ENCODE data around the gene RNASE8.
"Not testable (repeated sequence)": the region's sequence is repeated elsewhere in the genome, so short reads cannot be mapped to it uniquely, and the experiment has no call there.

Gene RNASE8

GRCh38 chr14:21030531-21030930, 27.1 kb upstream of the RNASE8 start:
- no peak for DNase-seq (ENCODE audit: low spot score)

- DNase-seq (ENCODE audit: low spot score): no peak
Measured at GRCh38 chr14:21032326-21033132, 25.1 kb upstream of the RNASE8 start.

DNA sequence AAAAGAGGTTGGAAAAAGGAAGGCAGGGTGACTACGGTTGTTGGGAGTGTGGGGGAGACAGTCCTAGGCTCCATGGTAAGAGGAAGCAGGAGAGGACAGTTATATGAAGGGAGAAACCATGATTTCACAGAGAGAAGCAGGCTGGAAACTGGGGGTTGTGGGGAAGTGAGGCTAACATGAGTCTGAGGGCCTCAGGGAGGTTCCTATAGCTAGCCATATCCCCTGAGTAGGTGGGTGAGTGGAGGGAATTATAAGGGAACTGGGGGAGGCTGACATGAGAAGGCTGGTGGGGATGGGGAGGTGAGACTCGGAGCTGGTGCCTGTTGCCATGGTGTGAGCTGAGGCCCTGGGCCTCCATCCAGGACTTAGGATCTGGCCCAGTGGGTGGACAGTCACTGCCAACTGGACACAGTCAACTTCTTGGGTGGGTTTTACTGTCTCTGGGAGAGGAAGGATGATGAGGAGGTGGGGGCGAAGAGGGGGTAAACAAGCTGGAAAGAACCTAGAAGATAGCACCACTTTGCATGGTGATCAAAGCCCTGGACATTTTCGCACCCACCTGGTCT, 24.4 kb upstream of the RNASE8 start:
- no peak for DNase-seq (ENCODE audit: low spot score)

GRCh38 chr14:21034707-21035106, 22.9 kb upstream of the RNASE8 start, which contains the start of gene RNASE13:
RNASE13 (minus strand) TSS chr14:21034807; CDS start chr14:21034288, 519 bp downstream.
- no peak for DNase-seq (ENCODE audit: low spot score)

- no peak for DNase-seq (ENCODE audit: low spot score)
Measured at GRCh38 chr14:21036751-21037150, 20.9 kb upstream of the RNASE8 start.

DNA sequence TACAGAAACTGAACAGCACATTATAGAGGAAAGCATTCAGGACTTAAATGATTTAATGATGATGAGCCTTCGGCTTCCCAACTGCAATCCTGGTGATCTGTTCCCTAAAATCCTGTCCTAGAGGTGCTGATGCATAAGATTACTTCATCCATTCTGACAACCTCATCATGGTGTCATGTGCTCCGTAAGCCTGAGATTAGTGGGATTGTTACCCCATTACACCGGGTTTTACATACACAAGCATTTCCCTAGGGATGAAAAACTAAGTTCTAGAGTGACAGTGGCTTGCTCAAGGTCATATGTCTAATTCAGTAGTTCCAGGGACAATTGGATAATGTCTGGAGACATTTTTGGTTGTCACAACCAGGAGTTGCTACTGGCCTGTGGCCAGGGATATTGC, 20.5 kb upstream of the RNASE8 start:
- no peak for DNase-seq (ENCODE audit: low spot score)

DNA sequence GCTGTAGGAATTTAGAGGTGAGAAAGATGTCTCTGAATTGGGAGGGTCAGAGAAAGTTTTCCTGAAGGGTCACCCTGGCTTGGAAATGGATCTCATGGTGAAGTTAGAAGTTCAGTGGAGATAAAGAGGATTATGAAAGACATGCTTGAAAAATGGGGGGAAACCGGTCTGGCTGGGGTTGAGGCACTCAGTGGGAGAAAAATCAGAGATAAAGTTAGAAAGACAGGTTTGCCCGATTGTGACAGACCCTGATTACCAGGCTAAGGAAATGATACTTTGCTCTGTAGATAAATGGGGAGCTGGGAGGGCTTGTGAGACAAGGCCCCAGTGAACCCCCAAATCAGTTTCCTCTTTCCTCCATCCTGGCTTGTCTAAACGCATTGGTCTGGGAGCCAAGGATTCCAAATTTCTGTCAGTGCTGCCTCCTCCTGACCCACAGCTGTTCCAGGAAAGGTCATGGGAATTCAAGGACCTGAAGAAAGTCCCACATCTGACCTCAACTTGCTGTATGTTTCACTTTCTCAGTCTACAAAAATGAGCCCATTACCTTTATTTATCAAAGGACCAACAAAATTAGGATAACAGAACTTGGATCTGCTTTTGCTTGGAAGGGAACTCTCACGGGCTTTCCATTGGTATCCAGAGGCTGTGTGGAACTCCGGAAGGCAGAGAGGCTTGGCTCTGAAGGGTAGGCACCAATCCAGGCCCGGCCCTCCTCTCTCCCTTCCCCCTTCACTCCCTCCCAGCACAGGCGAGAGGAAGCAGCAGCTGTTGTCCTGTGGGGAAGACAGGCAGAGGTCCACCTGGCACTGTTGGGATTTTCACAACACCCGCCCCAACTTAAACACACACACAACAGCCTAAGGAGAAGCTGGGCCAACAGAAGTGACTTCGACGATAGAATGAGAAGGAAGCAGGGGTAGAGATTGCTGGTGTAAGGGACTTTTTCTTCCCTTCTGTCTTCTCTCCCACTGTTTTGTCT, 18.9 kb upstream of the RNASE8 start:
- DNase-seq (ENCODE audit: low spot score): no peak

DNA sequence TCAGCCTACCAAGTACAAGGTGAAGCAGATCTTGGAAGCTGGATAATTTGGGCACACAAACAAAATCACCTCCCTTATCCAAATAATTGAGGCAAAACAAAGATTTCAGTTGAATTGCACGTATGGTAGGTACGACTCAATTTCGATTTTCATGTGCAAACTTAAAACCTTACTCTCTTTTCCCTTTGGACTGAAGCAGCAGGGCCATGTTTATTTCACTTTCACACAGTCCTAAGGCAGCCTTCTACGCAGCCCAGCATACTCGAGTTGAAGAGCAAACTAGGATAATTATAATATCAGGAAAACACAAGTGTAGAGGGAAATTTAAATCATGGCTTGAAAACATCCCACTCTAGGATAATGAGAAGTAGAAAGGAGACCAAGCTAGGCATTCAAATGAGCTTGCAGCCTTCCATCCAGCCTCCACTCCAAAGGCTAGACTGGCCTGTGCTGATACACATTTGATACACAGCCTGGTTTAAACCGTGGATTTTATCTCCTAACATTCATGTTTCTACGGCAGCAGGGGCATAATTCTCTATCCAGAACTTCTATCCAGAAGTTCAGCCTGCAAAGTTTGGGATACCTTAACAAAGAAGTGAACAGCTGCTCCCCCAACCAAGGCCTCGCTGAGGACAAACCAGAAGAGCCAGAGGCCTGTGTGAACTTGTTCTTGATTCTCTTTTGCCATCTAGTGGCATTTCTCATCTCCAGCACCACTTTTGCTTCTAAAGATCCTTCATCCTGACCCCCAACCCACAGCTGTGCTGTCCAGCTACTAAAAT, 17.8 kb upstream of the RNASE8 start:
- peak; percentile 61 for DNase-seq (ENCODE audit: low spot score)

GRCh38 chr14:21040370-21040925, 17.2 kb upstream of the RNASE8 start:
- DNase-seq (ENCODE audit: low spot score): no peak

DNA sequence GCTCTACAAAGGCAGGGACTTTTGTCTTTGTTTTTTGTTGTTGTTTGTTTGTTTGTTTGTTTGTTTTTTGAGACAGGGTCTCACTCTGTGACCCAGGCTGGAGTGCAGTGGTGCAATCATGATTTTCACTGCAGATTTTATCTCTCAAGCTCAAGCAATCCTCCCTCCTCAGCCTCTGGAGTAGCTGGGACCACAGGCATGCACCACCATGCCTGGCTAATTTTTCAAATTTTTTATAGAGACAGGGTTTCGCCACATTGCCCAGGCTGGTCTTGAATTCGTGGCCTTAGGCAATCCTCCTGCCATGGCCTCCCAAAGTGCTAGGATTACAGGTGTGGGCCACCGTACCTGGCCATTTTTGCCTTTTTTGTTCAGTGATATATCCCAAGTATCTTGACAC, 16.7 kb upstream of the RNASE8 start:
- DNase-seq (ENCODE audit: low spot score): not testable (repeated sequence)

DNA sequence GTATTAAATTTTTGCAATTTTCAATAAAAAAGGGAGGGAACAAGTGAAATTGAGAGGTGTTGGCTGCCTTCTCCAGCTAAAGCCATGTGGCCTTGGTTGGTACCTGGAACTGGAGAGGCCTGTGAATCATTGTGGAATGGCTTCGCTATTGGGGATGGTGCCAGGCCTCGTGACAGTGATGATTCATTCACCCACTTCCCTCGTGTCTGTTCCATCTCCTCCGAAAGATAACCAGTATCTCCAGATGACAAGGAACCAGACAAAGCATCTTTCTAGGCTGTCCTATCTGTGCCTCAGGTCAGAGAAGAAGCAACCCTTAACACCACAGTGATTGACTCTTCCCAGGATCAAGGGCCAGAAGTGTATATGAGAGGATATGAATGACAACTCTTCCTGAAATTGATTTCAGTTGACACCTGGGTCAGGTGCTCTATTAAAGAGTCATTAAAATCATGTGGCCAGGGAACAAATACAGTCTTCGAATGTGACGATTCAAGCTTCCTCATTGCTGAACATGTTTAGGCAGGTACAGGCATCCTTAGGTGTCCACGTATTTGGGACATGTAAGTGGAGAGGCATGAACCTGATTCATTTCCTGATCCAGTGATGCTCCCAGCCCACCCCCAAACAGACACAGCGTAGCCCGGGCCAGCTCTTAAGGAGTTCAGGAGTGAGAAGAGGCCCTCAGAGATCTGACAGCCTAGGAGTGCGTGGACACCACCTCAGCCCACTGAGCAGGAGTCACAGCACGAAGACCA, 15.8 kb upstream of the RNASE8 start, which contains the start of gene RNASE7:
RNASE7 (plus strand) TSS at position 687 of the 758 bp plus-strand sequence. CDS start 631 bp downstream, outside the sequence.
- no peak for DNase-seq (ENCODE audit: low spot score)

DNA sequence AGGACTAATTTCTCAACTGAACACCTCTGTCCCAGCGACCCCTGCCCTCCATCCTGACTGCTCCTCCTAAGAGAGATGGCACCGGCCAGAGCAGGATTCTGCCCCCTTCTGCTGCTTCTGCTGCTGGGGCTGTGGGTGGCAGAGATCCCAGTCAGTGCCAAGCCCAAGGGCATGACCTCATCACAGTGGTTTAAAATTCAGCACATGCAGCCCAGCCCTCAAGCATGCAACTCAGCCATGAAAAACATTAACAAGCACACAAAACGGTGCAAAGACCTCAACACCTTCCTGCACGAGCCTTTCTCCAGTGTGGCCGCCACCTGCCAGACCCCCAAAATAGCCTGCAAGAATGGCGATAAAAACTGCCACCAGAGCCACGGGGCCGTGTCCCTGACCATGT, 14.7 kb upstream of the RNASE8 start:
- DNase-seq (ENCODE audit: low spot score): no peak

GRCh38 chr14:21043387-21043973, 14.1 kb upstream of the RNASE8 start:
- no peak for DNase-seq (ENCODE audit: low spot score)

- DNase-seq (ENCODE audit: low spot score): no peak
Measured at GRCh38 chr14:21043974-21044618, 13.5 kb upstream of the RNASE8 start.

GRCh38 chr14:21047378-21047781, 10.2 kb upstream of the RNASE8 start:
- DNase-seq (ENCODE audit: low spot score): no peak

GRCh38 chr14:21048638-21049037, 9.0 kb upstream of the RNASE8 start:
- DNase-seq (ENCODE audit: low spot score): no peak

DNA sequence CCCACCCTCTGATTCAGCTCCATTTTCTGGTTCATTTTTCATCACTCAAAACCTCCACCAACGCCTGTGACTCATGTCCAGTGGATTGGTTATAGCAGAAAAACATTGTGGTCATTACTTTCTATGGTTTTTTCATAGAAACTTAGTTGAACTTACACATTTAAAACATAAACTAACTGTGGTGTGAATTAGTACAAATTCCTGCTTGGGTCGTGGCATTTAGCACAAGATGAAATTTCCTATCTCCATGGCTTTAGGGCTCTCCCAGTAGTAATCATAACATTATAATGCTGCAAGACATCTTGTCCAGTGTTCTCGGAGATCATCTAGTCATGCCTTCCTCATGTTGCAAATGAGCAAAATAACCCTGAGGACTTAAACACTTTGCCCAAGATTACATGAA, 8.3 kb upstream of the RNASE8 start:
- no peak for DNase-seq (ENCODE audit: low spot score)

DNA sequence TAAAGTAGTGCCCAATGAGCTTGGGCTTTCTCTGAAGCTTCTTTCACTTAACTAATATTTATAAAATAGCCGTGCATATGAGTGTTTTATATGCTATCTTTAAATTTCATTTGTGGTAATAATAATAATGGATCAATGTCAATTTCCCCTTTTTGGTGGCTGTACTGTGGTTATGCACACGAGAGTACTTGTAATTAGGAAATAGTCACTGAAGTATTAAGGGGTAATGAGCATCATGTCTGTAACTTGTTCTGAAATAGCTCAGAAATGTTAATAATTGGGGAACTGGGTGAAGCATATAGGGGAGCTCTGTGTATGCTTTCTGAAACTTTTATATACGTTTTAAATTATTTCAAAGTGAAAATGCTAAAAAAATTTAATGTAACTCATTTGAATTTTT, 7.0 kb upstream of the RNASE8 start:
- DNase-seq (ENCODE audit: low spot score): no peak

All from AG08396 (cell line).